Measurements from ENCODE around the gene HOXD13.

Gene HOXD13

DNA sequence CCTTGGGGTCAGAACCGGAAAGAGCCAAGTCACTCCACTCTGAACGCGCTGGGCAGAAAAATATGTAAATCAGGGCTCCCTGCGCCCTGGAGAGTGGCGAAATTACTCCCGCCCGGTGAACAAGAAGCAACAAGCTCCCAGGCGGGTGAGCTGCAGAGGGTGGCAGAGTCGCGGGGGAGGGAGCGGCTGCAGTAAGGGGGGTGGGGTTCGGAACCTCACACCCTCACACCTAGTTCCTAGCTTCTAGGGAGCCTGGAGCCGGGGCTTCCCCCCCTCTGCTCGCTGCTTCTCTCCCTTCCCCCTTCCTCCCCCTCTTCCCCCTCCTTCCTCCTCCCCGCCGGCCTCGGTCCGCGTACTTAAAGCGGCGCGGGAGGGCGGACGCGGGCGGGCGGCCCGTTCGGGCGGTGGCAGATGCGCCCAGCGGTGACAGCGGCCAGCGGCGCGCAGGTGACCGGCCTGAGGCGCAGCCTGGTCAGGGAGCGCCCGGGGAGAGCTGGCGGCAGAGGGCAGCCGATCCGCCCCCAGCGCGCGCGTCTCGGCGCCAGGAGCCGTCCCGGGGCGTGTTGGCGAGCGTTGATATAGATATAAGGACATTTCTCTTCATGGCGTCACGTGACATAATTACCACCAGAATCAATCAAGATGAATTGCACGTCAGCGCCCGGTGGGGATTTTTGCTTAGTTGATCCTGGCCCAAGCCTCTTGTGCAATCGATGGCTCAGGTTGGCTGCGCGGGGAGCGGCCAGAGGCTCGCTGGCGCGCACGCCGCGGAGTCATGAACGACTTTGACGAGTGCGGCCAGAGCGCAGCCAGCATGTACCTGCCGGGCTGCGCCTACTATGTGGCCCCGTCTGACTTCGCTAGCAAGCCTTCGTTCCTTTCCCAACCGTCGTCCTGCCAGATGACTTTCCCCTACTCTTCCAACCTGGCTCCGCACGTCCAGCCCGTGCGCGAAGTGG is 14.3 kb downstream of the HOXD13 start, which contains the start of gene HOXD11:
Gene HOXD11, plus strand, starts transcription at position 700 of the 959 bp plus-strand sequence. Its CDS starts 76 bp downstream, at position 776.
- DNase-seq (ENCODE audit: low read depth), result no peak

GRCh38 chr2:176107731-176108181 is 15.2 kb downstream of the HOXD13 start:
- no peak for DNase-seq (ENCODE audit: low read depth)

GRCh38 chr2:176109192-176109901 is 16.8 kb downstream of the HOXD13 start:
- no peak for DNase-seq (ENCODE audit: low read depth)

- no peak for DNase-seq (ENCODE audit: low read depth)
These were observed 17.4 kb downstream of the HOXD13 start for GRCh38 chr2:176109946-176110345.

GRCh38 chr2:176110415-176111308 is 18.1 kb downstream of the HOXD13 start:
- DNase-seq (ENCODE audit: low read depth), result no peak

- no peak for DNase-seq (ENCODE audit: low read depth)
These were observed 18.8 kb downstream of the HOXD13 start for GRCh38 chr2:176111309-176111663.

DNA sequence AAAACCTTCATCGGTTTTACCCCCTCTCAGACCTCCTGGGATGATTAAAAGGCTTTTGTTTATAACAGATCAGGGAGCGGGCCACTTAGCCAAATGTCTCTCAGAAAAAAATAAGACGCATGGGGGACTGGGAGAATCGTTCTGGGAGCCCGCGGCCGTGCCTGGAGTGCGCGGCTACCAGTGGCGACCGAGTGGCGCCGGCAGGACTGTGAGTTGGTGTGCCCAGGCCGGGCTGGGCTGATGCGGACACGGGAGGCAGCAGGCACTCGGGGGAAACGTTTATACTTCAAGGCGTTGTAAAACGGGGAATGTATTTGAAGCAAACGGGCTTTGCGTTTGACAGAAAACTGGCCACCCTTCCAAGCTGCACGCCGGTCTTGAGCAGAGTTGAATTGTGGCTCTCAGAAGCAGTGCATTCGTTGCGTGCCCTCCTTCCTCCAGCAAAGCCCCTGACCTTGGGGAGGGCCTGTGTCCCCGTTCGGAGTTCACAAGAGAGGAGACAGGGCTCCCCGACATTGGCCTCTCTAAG is 19.4 kb downstream of the HOXD13 start:
- DNase-seq (ENCODE audit: low read depth), result no peak

DNA sequence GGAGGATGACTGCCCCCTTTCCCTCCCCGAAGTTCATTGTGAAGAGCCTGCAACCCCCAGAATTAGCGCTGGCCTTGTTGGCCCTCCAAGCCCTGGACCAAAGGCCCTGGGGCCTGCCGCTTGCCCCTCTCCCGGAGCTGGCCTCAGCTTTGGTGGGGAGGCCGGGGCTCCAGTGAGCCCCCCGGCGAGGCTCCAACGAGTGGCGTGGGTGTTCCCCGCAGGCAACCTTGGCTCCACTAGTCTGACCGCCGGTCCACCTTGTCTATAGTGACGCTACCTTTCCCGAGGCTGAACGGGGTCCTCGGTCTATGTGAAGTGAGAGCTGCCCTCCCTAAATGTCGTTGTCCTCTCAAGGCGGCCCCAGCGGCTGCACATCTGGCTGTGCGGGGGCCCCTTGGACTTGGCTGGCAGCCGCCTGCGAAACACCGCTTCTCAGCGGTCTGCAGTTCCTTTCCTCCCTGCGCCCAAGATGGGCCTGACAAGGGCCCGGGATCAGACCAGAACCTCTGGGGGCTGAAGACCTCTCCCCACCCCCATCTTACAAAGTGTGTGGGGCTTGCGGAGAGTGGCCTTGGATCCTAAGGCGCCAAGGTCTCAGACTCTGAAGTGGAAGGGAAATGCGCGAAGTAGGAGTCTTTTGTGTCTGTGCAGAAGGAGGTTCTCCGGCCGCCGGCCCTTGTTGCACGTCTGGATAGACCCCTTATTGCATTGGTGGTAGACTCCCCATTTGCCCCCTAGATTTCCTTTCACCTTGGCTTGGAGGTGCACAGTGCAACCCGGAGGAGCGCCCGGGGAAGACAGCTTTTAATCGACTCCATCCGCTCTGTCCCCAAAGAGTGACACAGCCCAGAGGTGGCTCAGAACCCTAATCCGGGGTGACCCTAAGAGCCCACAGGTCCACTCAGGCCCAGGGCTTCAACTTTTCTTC is 20.1 kb downstream of the HOXD13 start:
- no peak for DNase-seq (ENCODE audit: low read depth)

GRCh38 chr2:176114120-176114929 is 21.8 kb downstream of the HOXD13 start:
- DNase-seq (ENCODE audit: low read depth), result no peak

DNA sequence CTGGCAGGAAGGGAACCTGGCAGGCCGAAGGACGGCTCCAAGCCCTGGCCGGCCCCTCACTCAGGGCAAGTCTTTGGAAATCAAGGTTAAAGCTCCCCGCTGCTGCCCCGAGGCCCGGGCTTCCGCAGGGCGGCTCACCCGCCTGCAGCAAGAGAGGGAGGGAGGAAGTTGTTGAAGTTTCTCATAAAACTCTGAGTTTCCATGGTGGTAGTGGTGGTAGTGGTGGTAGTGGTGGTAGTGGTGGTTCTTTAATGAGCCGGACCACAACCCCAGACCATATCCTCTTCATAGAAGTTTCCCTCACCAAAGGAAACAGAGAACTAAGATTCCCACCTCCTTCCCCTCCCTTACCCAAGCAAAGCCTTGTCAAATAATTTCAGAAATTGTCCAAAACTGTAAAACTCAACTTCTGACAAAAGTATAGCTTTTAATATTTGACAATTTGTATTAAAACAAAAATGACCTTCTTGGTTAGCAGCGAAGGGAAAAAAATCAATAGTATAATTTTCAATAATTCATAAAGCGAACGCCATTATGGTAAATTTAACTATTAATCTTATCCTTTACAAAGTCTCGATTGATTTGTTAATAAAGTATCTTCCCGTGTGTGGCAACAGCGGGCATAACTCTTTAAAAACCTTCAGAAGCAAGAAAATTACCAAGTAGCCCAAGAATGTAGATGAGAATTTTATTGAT is 22.6 kb downstream of the HOXD13 start:
- DNase-seq (ENCODE audit: low read depth), result no peak

DNA sequence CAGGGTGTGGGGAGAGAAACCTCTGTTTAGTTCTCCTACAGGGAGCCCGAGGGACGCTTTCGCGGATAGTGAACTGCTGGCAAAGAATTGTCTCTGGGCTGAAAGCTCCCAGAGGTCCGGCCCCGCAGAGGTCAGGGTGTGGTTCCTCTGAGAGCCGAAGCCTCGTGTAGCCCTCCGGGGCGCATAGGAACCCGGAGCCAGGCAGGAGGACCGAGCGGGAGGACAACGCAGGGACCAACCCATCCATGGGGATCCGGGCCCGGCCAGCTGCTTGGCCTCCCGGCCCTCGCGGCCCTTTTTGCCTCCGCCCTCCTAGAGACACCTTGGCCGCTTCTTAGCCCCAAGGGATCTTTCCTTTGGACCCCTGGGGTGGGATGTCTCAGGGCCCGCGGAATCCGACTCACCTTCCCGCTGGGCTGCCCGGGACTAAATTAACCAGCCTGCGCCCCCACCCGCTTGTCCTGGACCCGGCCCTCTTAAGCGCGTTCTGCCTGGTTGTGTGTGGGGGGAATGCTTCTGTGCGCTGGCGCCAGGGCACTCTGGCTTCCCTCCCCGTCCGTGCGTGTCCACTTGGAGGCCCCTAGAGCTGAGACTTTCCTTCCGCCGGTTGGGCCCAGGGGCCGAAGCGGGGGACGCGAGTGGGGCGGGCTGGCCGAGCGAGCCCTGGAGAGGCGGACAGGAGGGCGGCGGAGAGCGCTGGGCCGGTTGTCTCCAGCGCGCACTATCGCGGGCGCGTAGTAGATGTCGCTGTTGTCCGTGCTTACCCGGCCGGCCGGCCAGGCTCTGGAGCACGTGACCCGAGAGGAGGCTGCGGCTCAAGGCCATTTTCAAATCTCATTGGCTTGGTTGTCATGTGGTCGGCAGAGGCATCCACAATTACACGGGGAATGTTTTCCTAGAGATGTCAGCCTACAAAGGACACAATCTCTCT is 23.6 kb downstream of the HOXD13 start, which contains the start of gene HOXD10:
Gene HOXD10, plus strand, starts transcription at position 896 of the 931 bp plus-strand sequence. CDS start 56 bp downstream, outside the sequence.
- DNase-seq (ENCODE audit: low read depth), result no peak

DNA sequence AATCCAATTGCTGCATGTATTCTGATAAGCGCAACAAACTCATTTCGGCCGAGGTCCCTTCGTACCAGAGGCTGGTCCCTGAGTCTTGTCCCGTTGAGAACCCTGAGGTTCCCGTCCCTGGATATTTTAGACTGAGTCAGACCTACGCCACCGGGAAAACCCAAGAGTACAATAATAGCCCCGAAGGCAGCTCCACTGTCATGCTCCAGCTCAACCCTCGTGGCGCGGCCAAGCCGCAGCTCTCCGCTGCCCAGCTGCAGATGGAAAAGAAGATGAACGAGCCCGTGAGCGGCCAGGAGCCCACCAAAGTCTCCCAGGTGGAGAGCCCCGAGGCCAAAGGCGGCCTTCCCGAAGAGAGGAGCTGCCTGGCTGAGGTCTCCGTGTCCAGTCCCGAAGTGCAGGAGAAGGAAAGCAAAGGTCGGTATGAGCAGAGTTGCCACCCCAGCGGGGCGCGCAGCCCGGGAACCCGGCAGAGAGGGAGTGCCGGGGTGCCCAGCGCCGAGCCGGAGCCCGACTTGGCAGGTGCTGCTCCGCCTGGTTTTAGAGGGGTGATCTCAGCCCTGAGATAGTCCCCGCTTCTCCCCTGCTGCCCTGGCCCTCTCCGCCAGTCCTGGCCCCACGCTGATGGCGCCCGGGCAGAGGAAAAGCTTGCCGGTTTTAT is 24.8 kb downstream of the HOXD13 start:
- no peak for DNase-seq (ENCODE audit: low read depth)

GRCh38 chr2:176117823-176118371 is 25.4 kb downstream of the HOXD13 start:
- no peak for DNase-seq (ENCODE audit: low read depth)

- DNase-seq (ENCODE audit: low read depth), result no peak
These were observed 26.2 kb downstream of the HOXD13 start for GRCh38 chr2:176118601-176119339.

- DNase-seq (ENCODE audit: low read depth), result no peak
These were observed 28.1 kb downstream of the HOXD13 start for GRCh38 chr2:176120364-176121189.

Measured in T-helper 22 cell (primary cell).